Choroid plexus epithelial cell (primary cell): ENCODE results near the gene URM1.
A peak's percentile ranks its signal among the peaks of the same experiment; 100 is the strongest.

Experiments used
- DNase-seq: peaks from one replicate; pipeline ENCODE4 v3.0.0-alpha.2; 2010; ENCODE audit warnings: low read depth
- H3K4me3 ChIP-seq: 2 replicates; pipeline ENCODE4 v1.5.1; 2011; ENCODE audit warnings: low read depth, mild to moderate bottlenecking, control low read depth, low read length, moderate library complexity
- TF ChIP-seq, protein P1 (sequence below): conservative IDR thresholded peaks from 2 replicates; pipeline ENCODE4 v1.5.1; 2011; ENCODE audit warnings: low read depth, mild to moderate bottlenecking, control low read depth, inconsistent platforms, low read length, moderate library complexity

The URM1 gene

DNA sequence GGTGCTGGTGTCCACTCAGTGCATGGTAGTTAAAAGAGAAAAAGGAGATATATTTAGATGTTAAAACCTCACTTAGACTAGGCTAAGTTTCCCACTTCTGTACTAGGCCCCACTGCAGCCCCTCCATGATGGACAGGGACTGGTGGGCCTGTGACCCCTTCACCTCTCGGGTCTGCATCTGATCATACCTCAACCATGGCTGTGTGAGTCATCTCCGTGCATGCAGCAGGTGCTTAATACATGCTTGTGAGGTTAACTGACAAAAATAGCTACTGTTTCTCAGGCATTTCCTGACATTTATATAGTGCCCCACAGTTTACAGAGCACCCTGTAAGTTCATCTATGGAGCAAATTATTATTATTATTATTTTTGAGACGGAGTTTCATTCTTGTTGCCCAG lies 8.4 kb upstream of the URM1 start:
- TF ChIP-seq, protein P1, sequence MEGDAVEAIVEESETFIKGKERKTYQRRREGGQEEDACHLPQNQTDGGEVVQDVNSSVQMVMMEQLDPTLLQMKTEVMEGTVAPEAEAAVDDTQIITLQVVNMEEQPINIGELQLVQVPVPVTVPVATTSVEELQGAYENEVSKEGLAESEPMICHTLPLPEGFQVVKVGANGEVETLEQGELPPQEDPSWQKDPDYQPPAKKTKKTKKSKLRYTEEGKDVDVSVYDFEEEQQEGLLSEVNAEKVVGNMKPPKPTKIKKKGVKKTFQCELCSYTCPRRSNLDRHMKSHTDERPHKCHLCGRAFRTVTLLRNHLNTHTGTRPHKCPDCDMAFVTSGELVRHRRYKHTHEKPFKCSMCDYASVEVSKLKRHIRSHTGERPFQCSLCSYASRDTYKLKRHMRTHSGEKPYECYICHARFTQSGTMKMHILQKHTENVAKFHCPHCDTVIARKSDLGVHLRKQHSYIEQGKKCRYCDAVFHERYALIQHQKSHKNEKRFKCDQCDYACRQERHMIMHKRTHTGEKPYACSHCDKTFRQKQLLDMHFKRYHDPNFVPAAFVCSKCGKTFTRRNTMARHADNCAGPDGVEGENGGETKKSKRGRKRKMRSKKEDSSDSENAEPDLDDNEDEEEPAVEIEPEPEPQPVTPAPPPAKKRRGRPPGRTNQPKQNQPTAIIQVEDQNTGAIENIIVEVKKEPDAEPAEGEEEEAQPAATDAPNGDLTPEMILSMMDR, result no peak
- DNase-seq, result no peak
- no peak overlapping the region for H3K4me3 ChIP-seq

DNA sequence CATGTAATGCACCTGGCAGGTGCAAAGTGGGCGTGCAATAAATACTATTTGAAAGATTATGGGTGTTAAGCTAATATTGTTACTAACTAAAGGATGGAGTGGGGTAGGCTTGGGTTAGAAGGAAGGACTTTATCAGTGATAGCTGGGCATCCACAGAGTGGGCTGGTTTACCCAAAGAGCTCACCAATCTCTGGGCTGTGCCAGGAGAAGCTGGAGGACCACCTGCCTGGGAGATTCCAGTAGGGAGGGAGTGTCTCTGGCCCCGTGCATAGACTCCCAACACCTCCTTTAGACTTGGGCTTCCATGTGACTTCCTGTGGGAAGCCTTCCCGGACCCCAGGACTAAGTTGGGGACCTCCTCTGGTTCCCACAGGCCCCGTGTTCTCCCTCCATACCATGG lies 5.6 kb upstream of the URM1 start:
- no peak for DNase-seq
- TF ChIP-seq, protein P1, result no peak
- no peak overlapping the region for H3K4me3 ChIP-seq

DNA sequence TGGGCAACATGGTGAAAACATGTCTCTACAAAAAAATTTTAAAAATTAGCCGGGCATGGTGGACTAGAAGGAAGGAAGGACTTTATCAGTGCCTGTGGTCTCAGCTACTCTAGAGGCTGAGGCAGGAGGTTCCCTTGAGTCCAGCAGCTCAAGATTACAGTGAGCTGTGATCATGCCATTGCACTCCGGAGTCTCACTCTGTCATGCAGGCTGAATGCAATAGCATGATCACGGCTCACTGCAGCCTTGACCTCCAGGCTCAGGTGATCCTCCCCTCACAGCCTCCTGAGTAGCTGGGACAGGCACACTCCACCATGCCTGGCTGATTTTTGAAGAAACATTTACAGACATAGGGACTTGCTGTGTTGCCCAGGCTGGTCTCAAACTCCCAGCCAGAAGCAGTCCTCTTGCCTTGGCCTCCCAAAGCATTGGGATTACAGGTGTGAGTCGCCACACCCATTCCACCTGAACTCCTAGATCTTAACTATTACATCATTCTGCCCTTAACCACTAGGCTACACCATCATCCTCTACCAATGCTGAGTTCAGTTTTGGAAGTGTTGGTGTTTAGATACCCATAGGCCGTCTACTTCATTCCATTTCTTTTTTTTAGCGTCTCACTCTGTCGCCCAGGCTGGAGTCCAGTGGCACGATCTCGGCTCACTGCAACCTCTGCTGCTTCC lies 2.0 kb upstream of the URM1 start:
- TF ChIP-seq, protein P1, result no peak
- H3K4me3 ChIP-seq, result no peak overlapping the region
- DNase-seq, result no peak

DNA sequence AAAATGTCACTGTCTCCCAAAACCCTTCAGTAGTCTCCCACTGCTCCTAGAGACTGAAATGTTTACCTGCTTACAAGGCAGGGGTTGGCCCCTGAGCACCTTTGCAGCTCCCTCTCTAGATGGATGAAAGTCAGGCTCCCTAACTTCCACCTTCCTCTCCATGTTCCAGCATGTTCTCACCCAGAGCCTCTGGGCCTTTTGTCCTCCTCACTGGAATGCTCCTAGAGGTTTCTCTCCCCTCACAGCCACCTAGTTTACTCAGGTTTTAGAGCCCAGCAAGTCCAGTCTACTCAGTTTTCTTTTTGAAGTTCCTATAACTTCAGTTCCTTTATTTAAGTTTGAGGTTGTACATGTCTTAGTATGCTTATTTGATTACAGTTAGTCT lies 815 bp upstream of the URM1 start:
- H3K4me3 ChIP-seq, result peak overlapping the region; percentile 99
- peak; percentile 16 for DNase-seq
- TF ChIP-seq, protein P1, result no peak

DNA sequence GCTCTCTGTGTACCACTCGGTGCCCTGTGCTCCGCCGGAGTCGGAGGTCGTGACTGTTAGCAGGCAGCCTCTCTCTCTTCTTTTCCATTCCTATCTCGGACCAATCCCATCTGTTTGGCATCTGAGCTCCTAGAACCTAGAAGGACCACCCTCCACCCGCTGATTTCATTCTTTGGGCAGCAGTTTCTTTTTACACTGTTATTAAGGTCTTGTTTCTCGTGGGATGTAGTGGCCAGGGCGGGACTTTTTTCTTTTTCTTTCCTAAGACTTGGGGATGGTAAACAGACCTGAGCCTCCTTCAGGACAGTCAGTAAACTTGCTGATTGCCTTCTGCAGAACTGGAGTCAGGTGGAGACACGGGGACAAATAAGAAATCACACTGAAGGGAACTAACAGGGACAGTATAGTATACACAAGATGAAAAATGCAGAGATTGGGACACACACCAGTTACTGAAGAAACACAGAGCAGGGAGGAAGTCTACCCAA lies 500 bp downstream of the URM1 start:
- DNase-seq, result peak; percentile 30
- TF ChIP-seq, protein P1, result no peak
- H3K4me3 ChIP-seq, result peak overlapping the region; percentile 99

DNA sequence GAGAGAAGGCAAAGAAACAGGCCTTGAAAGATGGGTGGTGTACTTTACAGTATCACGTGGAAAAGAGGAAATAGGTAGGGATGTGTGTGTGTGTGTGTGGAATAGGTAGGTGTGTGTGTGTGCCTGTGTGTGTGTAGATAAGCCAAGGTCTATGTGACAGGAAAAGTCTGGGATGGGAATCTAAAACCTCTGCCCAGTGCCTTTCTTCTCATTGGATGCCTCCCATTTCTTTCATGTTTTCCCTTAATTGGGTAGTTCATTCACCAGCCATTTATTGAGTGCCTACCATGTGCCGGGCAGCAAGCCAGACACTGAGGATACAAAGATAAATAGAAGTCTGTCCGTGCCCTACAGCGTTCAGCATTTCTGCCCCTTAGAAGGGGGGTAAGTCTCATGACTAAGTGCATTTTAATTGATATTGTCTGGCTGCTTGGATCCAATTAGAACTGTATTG lies 1.0 kb downstream of the URM1 start:
- peak overlapping the region; percentile 99 for H3K4me3 ChIP-seq
- no peak for DNase-seq
- TF ChIP-seq, protein P1, result no peak

DNA sequence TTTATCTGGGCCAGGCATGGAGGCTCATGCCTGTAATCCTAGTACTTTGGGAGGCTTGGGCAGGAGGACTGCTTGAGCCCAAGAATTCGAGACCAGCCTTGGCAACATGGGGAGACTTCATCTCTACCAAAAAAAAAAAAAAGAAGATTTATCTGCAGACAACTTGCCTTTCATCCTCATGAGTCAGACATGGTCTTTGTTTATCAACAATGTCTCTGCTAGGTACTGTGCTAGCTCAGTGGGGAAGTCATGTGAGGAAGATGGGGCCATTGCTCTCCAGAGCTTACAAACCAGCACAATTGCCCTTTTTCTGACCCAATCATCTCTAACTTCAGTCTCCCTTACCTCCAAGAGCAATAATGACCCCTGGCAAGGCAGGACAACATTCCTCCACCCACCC lies 1.6 kb downstream of the URM1 start:
- no peak overlapping the region for H3K4me3 ChIP-seq
- TF ChIP-seq, protein P1, result no peak
- peak; percentile 53 for DNase-seq
